ENCODE measurements around the gene SLC22A14. TPM values are rescaled to one million over a fixed set of nuclear protein-coding genes. Genes with fewer than 3 reads are reported as not detected.
"Not testable (repeated sequence)": the region's sequence is repeated elsewhere in the genome, so short reads cannot be mapped to it uniquely, and the experiment has no call there.

The SLC22A14 gene
- polyA plus RNA-seq, 4 donors = 0.21 to 0.99 (median 0.64) TPM

GRCh38 chr3:38268522-38268921 is 13.6 kb upstream of the SLC22A14 start:
- no peak for DNase-seq (ENCODE audit: low read depth in 4 of 4, low spot score in 2 of 4)

GRCh38 chr3:38270606-38271005 is 11.5 kb upstream of the SLC22A14 start:
- DNase-seq (ENCODE audit: low read depth in 4 of 4, low spot score in 2 of 4) = no peak

- no peak for DNase-seq (ENCODE audit: low read depth in 4 of 4, low spot score in 2 of 4)
These were observed 10.5 kb upstream of the SLC22A14 start for GRCh38 chr3:38271553-38271952.

- DNase-seq (ENCODE audit: low read depth in 4 of 4, low spot score in 2 of 4) = no peak
These were observed 7.0 kb upstream of the SLC22A14 start for GRCh38 chr3:38274864-38275649.

- no peak for DNase-seq (ENCODE audit: low read depth in 4 of 4, low spot score in 2 of 4)
These were observed 6.4 kb upstream of the SLC22A14 start for GRCh38 chr3:38275658-38276057.

GRCh38 chr3:38276081-38276916 is 5.8 kb upstream of the SLC22A14 start:
- no peak for DNase-seq (ENCODE audit: low read depth in 4 of 4, low spot score in 2 of 4)

- DNase-seq (ENCODE audit: low read depth in 4 of 4, low spot score in 2 of 4) = no peak
These were observed 5.0 kb upstream of the SLC22A14 start for GRCh38 chr3:38276917-38277630.

GRCh38 chr3:38278841-38279240 is 3.3 kb upstream of the SLC22A14 start:
- no peak for DNase-seq (ENCODE audit: low read depth in 4 of 4, low spot score in 2 of 4)

GRCh38 chr3:38283810-38284755 is 2.0 kb downstream of the SLC22A14 start:
- DNase-seq (ENCODE audit: low read depth in 4 of 4, low spot score in 2 of 4) = no peak

GRCh38 chr3:38284756-38285150 is 2.7 kb downstream of the SLC22A14 start:
- no peak for DNase-seq (ENCODE audit: low read depth in 4 of 4, low spot score in 2 of 4)

- DNase-seq (ENCODE audit: low read depth in 4 of 4, low spot score in 2 of 4) = not testable (repeated sequence)
These were observed 7.5 kb downstream of the SLC22A14 start for GRCh38 chr3:38289286-38290217.

- DNase-seq (ENCODE audit: low read depth in 4 of 4, low spot score in 2 of 4) = not testable (repeated sequence)
These were observed 15.0 kb downstream of the SLC22A14 start for GRCh38 chr3:38297053-38297452.

GRCh38 chr3:38297537-38297936 is 15.4 kb downstream of the SLC22A14 start:
- no peak for DNase-seq (ENCODE audit: low read depth in 4 of 4, low spot score in 2 of 4)

GRCh38 chr3:38297947-38298711 is 16.0 kb downstream of the SLC22A14 start:
- no peak for DNase-seq (ENCODE audit: low read depth in 4 of 4, low spot score in 2 of 4)

GRCh38 chr3:38306941-38307340 is 24.8 kb downstream of the SLC22A14 start:
- DNase-seq (ENCODE audit: low read depth in 4 of 4, low spot score in 2 of 4) = no peak

GRCh38 chr3:38307599-38307998 is 25.5 kb downstream of the SLC22A14 start:
- no peak for DNase-seq (ENCODE audit: low read depth in 4 of 4, low spot score in 2 of 4)

- no peak for DNase-seq (ENCODE audit: low read depth in 4 of 4, low spot score in 2 of 4)
These were observed 26.4 kb downstream of the SLC22A14 start for GRCh38 chr3:38308456-38308855.

GRCh38 chr3:38311476-38311875 is 29.4 kb downstream of the SLC22A14 start:
- no peak for DNase-seq (ENCODE audit: low read depth in 4 of 4, low spot score in 2 of 4)
